Coronary artery (tissue), 2 donors: ENCODE measurements around the gene COX7B.
"Not testable (repeated sequence)": the region's sequence is repeated elsewhere in the genome, so short reads cannot be mapped to it uniquely, and the experiment has no call there.

Experiments used
- DNase-seq: peaks from one replicate; pipeline ENCODE4 v3.0.0-alpha.2; 2017; ENCODE audit warnings: low spot score
- H3K27ac ChIP-seq, 2 donors: fragments of 200-600 bp; sonication (generic); one replicate each; pipeline ENCODE4 v1.5.1; 2016 to 2019
- H3K4me3 ChIP-seq: fragments of 200-600 bp; sonication (generic); 2 replicates; pipeline ENCODE4 v1.5.1; 2016; ENCODE audit warnings: mild to moderate bottlenecking, moderate library complexity
- CTCF ChIP-seq: fragments of 200-600 bp; sonication (generic); IDR thresholded peaks from one replicate; pipeline ENCODE4 v1.5.1; 2019; ENCODE audit warnings: antibody characterized with exemption

The COX7B gene

GRCh38 chrX:77925764-77926163, 26.5 kb downstream of the COX7B start:
- Histone ChIP-seq H3K4me3 (no peak overlapping the region), H3K27ac (no peak overlapping the region)
- no peak for DNase-seq
- TF ChIP-seq CTCF, result no peak

GRCh38 chrX:77930581-77930980, 31.3 kb downstream of the COX7B start:
- TF ChIP-seq CTCF, result no peak
- Histone ChIP-seq H3K4me3 (no peak overlapping the region), H3K27ac (no peak overlapping the region)
- DNase-seq, result no peak

- no peak for DNase-seq
- H3K27ac ChIP-seq, result no peak overlapping the region
- TF ChIP-seq CTCF, result no peak
- no peak overlapping the region for H3K4me3 ChIP-seq
Measured at GRCh38 chrX:77935886-77936285, 36.6 kb downstream of the COX7B start.

- no peak for TF ChIP-seq CTCF
- no peak overlapping the region for H3K4me3 ChIP-seq
- no peak for DNase-seq
- H3K27ac ChIP-seq, result no peak overlapping the region
Measured at GRCh38 chrX:77936299-77936698, 37.0 kb downstream of the COX7B start.

GRCh38 chrX:77937291-77937690, 38.0 kb downstream of the COX7B start:
- TF ChIP-seq CTCF, result no peak
- H3K27ac ChIP-seq, result no peak overlapping the region
- no peak for DNase-seq
- no peak overlapping the region for H3K4me3 ChIP-seq

GRCh38 chrX:77938083-77938680, 38.9 kb downstream of the COX7B start:
- no peak overlapping the region for H3K27ac ChIP-seq
- no peak overlapping the region for H3K4me3 ChIP-seq
- DNase-seq, result no peak
- TF ChIP-seq CTCF, result no peak

- H3K4me3 ChIP-seq, H3K27ac ChIP-seq, DNase-seq: not testable (repeated sequence)
Measured at GRCh38 chrX:77945031-77945430, 45.8 kb downstream of the COX7B start.
